Inferior parietal cortex (tissue), 1 donor: Measurements from ENCODE around the gene PSD4.

ENCODE experiments used
- DNase-seq: peaks from one replicate; pipeline ENCODE4 v3.0.0-alpha.2; 2016; ENCODE audit errors: extremely low spot score

The PSD4 gene

DNA sequence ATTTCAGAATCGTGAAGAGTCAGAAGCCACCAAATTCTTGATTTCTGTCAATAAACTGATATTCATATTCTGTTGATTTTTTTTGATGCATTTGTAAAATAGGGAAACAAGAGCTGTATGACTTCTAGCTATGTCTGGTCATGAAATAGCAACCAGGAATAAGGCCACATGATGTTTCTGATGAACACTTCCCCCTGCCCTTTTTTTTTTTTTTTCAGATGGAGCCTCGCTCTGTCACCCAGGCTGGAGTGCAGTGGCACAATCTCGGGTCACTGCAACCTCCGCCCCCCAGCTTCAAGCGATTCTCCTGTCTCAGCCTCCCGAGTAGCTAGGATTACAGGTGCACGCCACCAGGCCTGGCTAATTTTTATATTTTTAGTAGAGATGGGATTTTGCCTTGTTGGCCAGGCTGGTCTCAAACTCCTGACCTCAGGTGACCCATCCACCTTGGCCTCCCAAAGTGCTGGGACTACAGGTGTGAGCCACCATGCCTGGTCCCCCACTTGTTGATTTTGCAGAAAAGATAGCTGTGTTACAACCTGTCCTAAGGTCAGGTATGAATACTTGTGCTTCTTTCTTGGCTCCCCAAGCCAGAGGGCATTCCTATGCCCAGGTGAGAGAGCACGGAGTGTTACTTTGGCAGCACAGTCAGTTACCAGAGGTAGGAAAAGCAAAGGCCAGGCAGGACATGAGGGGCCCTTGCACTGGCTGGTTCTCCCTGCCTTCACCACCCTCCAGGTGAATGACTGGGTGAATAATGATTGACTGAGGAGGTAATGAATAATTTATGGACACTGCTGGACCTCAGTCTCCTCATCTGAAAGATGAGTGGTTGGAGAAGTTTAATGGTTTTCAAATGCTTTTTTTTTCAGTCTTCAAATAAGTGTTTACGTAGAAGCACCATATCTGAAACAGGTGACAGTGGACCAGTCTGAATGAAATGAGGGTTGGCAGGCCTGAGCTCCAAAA, 65.4 kb downstream of the PSD4 start:
- no peak for DNase-seq

DNA sequence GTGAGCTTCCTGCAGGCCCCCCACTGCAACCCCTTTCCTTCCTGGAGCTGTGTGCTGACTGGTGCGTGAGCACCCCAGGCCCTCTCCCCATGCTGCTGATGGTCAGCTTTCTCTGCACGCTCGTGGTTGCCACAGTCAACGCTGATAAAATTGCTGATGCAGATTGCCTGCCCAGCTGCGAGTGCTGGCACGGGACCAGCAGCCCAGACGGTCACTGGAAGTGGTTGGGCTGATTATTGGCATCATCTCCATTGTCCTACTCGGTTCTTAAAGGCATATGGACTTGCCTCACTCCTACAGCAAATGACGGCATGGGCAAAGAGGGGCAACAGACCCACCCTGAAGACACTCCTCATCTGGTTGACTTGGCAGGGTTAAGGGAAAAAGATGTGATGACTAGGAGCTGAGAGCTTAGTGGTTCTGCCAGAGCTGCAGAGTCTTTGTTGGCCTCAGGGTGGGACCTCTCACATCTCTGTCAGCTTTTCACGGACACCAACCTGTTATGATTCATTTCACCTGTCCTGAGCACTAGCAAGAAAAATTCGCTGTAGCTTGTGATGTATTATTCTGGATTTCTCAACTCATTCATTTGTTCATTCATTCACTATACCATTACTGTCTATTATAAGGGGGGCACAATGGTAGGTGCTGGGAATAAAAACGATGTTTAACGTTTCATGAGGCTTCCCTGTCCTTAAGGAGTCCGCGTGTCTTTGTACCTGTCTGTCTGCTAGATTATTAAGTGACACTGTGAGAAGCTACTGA, 66.6 kb downstream of the PSD4 start:
- peak; percentile 65 for DNase-seq

- DNase-seq = peak; percentile 36
Observed at GRCh38 chr2:113240915-113241911, 67.4 kb downstream of the PSD4 start.

GRCh38 chr2:113242327-113242726, 68.6 kb downstream of the PSD4 start:
- DNase-seq = no peak

DNA sequence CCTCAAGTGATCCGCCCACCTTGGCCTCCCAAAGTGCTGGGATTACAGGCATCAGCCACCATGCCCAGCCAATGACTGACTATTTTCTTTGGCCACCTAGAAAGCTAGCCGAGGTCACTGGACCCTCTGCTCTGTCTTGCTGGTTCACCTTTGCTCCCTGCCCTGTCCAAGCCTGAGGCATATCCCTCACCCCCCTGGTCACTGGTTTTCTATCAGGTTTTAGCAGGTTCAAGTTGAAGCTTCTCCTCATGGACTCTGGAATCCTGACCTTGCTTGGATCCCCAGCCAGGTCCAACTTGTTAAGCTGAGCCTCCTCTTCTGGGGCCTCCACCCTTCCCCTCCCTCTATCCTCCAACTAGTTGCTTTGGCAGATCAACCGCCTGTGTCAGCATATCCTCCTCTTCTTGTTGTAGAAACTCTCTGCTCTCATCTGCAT, 71.5 kb downstream of the PSD4 start:
- DNase-seq = no peak

GRCh38 chr2:113246606-113247005, 72.8 kb downstream of the PSD4 start:
- no peak for DNase-seq

- DNase-seq = peak; percentile 73
Observed at GRCh38 chr2:113248997-113249770, 75.4 kb downstream of the PSD4 start.

GRCh38 chr2:113251118-113251517, 77.3 kb downstream of the PSD4 start:
- no peak for DNase-seq

- DNase-seq = no peak
Observed at GRCh38 chr2:113252047-113252590, 78.3 kb downstream of the PSD4 start.

GRCh38 chr2:113253453-113253852, 79.7 kb downstream of the PSD4 start:
- DNase-seq = no peak

DNA sequence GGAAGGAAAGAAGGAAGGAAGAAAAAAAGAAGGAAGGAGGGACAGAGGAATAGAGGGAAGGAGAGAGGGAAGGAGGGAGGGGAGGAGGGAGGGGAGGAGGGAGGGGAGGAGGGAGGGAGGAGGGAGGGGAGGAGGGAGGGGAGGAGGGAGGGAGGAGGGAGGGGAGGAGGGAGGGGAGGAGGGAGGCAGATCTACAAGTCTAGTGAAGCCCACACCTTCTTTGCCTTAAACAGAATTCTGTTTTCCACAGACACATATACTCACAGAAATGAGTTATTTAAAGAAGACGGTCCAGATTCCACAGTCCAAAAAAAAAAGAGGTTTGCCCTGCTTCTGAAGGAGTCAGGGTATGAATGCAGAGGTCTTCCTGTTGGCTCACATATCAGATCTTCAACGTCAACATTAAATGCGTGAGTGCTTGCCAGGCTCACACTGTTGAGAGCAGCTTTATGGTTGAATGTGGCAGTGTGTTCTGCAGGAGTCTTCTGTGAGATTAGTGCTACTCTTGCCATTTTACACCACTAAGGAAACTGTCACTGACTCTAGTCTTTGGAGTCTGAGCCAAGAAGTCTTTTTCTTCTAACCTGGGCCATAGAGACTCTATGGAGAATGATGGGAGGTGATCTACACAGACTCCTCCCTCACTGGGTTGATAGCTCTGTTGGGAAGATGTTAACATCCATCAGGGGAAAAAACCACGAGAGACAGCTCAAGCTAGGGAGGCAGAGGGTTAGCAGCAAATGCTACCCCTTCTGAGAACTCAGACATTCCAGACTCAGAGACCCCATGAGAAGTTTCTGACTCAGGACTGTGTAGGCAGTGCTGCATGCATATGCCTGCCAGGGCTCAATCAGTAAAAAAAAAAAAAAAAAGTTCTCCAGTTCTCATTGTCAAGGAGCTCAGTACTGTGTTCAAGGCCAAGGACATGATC, 81.6 kb downstream of the PSD4 start:
- DNase-seq = no peak

- DNase-seq = no peak
Observed at GRCh38 chr2:113257516-113258264, 83.9 kb downstream of the PSD4 start.

- DNase-seq = no peak
Observed at GRCh38 chr2:113258471-113259147, 84.8 kb downstream of the PSD4 start.
